AG20443 (cell line): ENCODE measurements around the gene TRIOBP.

Source experiments
- DNase-seq: peaks from one replicate; pipeline ENCODE4 v3.0.0; 2012; ENCODE audit warnings: low spot score, mixed read lengths

TRIOBP gene

DNA sequence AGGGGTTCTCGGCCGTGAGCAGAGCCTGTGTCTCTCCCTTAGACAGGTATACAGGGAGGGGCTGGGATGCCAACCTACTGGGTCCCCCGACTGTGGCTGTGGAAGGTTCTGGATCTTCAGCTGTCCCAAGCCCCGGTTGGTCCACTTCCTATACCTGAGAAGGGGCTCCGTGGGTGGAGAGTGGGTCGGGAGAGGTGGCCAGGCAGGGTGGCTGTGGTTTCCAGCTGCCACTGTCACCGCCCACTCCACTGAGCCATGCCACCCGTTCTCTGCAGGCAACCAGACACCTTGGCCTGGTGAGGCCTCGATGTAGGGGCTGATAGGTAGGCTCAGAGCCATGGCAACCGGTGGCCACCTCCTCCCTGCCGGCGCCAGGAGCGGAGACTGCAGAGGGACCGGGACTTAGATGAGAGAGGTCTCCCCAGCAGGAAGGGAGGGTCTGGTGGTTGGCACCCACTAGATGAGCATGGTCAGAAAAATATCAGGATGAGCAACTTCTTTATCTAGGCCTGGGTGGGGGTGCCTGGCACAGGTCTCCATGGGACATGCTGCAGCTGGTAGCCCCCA is 53.8 kb downstream of the TRIOBP start:
- DNase-seq, result no peak

DNA sequence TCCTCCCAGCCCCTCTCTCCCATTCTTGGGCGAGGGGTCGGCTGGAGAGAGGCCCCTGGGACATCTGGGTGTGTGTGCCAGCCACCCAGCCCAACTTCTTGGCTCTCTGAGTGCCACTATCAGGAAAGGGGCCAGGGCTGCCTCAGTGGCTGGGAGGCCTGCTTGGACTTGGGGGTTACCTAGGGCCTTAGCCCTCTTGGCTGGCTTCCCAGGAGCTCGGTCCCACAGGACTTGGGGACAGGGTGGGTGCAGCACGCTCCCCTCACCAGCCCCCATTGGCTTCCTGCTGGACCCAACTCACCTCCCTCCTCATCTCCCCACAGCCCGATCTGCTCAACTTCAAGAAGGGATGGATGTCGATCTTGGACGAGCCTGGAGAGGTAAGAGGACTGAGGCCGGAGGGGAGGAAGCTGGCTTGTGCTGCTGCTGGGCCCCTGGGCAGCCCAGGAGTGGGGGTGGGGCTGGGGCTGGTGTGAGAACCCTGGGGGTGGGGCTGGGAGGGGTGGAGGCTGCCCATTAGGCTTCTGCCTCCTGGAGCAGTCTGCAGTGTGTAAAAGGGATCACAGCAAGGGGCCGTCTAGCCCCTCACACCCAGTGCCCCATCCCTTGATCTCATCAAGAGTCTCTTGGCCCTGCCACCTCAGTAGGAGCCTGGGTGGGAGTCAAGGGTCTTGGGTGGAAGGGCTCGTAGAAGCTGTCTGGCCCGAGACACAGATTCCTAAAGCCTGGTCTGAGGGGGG is 54.8 kb downstream of the TRIOBP start:
- DNase-seq, result no peak

DNA sequence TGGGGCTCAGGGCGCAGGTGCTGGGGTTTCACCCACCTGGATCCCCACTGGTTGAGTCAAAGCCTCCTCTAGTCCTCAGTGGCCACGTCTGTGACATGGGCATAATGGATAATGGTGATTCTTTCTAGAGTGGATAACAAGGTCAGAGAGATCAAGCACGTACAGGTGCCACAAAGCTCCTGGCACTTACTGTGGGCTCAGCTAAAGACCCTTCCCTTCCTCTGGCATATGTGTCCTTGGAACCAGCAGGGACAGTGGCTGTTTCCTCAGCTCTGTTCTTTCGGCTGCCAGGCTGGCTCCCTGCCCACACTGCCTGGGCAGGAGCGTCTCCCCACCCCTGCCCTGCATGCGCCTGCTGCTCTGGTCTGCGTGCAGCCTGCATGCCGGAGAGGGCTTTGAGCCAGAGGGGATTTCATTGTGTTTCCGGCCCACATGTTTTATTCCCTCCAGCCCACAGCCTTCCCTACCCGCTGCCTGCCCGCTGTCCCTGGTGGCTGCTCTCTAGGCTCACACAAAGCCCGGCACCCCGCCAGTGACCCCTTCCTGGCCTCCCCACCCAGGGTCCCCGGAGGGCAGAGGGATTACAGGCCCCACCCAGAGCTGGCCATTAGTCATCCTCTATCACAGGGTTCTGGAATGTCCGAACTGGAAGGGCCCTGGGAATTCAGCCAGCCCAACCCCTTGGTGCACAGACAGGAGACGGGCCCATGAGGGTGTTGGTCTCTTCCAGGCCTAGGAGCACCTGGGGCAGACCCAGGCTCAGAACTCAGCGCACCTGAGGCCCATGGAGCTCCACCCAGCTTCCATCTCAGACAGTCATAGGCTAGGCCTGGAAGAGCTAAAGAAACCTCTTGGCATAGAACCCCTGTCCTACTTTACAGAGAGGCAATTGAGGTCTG is 55.6 kb downstream of the TRIOBP start:
- peak; percentile 93 for DNase-seq

DNA sequence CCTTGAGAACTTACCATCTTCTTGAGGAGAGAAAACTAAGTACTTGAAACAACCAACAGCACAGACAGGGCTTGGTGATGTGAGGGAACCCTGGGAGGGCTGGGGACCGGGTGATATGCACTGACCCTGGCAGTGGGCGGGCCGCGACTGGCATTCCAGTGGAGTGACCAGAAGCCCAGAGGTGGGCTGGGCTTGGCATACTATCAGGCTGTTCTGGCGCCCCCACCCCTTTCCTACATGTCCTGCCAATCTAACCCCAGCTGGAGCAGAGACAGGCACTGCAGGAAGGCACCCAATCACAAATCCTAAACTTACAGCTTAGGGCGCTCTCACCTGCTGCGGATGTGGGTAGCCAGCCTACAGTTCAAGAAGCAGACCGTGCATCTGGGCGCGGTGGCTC is 56.9 kb downstream of the TRIOBP start:
- DNase-seq, result no peak

DNA sequence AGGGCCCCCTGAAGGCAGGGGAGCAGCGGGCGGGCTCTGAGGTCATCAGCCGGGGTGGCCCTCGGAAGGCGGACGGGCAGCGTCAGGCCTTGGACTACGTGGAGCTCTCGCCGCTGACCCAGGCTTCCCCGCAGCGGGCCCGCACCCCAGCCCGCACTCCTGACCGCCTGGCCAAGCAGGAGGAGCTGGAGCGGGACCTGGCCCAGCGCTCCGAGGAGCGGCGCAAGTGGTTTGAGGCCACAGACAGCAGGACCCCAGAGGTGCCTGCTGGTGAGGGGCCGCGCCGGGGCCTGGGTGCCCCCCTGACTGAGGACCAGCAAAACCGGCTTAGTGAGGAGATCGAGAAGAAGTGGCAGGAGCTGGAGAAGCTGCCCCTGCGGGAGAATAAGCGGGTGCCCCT is 60.8 kb downstream of the TRIOBP start:
- no peak for DNase-seq

DNA sequence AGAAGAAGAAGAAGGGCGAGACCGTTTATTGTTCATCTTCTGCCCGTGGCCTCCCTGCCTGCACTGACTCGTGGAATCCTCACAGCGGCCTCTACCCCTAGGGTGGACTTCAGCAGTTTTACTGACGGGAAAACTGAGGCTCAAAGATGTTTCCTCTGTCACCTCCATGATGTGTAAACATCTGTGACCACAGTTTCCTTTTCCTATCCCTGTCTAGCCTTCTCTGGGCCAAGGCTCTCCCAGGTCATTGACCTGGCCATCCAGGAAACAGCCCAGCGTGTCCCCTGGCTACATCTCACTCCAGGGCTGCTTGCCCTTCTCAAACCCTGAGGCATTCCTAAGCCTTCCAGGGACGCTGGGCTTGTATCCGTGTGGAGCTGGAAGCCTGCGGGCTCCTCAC is 61.8 kb downstream of the TRIOBP start:
- DNase-seq, result no peak

DNA sequence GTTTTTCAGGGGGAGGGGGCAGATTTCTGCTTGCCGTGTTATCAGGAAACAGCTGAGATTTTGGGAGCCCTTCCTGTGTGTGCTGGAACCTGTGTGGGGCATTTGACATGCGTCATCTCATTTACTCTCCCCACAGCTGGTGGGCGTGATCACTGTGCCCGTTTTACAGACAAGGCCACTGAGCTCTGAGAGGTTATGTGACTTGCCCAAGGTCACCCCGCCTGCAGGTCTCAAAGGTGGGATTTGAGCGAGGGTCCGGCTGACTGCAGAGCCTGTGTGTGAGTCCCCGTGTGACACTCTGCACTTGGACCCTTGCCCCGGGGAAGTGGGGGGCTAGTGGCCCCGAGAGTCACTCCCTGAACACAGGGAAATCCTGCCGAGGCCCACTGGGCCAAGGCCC is 62.4 kb downstream of the TRIOBP start:
- no peak for DNase-seq

DNA sequence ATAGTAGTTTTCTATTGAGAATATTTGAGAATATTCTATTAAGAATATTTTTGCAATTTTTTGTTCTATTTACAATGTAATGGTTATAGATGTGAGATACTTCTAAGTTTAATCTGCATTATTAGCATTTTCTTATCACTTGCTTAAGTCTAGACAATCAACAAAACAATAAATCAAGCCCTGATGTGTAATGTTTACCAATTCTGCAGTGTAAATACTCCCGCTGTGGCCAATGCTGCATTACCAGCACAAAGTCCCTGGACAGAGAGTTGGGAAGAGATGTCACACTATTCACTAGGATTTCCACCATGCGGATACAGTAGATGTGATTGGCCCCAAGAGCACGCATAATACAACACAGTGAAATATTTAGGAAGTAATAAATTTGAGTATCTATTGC is 63.3 kb downstream of the TRIOBP start:
- DNase-seq, result no peak

DNA sequence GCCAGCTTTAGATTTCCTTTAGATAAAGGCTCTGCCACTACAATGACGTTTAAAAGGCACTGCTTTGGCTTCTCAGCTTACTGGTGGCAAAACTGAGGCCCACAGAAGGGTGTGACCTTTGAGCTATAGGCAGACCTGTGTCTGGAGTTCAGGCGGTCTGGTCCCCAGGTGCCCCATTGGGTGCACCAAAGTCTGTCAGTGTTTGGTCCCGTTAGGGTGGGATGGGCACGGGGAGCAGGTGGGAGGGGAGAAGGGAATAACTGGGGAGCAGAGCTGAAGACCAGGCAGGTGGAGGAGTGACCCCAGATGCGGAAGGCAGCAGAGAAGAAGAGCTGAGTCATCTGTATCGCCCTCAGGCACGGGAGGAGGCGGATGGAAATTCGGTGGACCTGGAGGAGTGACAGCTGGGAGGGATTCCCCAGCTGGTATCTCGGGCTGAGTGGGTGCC is 65.6 kb downstream of the TRIOBP start:
- DNase-seq, result no peak

DNA sequence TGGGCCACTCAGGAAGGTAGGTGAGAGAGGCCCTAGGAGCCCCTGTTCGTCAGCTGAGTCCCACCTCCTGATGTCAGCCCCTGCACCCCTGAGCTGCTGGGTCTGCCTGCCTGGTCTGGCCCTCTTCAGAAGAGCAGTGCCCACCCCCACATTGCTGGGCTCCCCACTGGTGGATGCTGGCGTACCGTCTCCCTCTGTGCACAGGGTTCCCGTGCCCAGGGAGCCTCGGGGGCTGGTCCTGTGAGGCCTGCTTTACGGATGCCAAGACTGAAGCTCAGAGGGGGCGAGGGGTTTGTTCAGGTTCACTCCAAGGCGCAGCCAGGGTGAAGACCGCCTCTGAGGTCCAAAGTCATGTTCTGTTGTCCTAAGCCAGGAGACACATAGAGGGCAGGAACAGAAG is 66.2 kb downstream of the TRIOBP start:
- DNase-seq, result no peak

DNA sequence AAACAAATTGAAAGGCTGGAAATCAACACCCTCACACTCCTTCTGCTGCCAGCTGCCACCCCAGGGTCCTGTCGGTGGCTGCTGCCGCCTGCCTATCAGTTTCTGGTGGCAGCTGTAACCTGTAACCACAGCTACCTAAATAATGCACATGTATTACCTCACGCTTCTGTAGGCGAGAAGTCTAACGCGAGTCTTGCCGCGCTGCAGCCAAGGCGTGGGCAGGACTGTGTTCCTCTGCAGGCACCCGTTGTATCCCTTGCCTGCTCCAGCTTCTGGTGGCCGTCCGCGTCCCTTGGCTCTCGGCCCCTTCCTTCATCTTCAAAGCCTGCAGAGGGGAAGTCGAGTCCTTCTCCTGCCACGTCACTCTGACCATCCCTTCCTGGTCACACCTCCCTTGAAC is 66.8 kb downstream of the TRIOBP start:
- no peak for DNase-seq

DNA sequence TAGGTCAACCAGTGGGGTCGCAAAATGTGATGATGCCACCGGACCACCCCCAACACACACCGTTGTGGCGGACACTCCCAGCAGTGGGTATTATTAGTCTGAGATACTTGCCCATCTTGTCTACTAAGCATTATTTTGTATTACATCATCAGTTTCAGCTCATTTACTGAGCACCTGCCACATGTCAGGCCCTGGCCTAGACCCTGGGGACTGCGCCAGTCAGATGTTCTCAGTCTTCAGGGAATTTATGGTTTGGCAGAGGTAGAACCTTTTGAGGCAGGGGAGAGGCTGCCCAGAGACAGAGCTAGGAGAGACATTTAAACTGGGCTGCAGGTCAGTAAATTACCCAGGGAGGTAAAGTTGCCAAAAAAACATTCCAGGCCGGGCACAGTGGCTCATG is 67.8 kb downstream of the TRIOBP start:
- no peak for DNase-seq

DNA sequence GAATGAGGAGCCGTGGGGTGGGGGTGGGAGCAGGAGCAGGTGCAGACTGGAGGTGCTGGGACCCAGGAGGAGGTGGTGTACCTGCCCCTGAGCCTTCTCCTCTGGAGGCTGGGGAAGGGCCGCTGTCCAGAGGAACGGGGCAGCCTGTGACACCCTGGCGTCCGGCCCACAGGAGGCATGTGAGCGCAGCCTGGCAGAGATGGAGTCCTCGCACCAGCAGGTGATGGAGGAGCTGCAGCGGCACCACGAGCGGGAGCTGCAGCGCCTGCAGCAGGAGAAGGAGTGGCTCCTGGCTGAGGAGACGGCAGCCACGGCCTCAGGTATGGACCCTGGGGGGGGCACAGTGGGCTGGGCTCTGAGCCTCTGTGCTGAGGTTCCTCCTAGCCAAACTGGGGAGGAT is 68.7 kb downstream of the TRIOBP start:
- DNase-seq, result no peak

DNA sequence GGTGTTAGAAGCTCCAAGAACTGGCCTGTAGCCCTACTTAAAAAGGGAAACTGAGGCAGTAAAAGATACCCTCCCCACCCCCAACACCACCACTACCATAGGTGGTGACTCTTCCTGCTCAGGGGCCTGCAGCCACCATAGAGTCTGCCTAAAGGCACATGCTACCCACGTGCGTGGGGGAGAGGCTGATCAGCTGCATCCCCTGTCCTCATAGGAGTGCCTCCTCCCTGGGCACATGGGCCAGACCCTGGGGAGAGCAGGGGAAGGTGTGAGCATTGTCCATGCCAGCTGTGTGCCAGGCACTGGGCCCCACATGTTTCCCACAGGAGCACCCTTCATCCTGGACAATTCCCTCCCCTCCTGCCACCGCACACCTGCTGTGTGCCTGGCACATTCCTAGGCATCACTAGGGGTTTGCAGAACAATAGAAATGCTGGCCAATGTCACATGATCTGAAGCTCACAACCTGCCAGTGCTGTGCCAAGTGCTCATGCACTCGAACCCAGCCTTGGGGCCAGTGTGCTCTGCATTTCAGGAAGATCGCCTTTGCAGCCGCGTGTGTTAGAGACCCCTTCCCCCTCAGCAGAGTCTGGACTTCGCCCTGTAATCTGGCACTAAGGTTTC is 69.2 kb downstream of the TRIOBP start:
- no peak for DNase-seq

DNA sequence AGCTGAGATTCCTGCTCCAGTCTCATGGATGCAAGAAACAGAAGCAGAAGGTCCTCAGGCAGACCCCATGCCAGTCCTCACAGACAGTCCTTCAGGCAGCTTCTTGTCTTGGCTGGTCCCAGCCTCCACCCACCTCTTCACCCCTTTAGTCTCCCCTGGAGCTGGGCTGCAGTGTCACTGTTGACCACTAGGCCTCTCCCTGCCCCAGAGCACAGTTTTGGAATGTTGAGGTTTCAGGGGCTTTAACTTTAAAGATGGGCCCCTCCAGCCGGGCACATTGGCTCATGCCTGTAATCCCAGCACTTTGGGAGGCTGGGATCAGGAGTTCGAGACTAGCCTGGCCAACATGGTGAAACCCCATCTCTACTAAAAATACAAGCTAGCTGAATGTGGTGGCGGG is 71.4 kb downstream of the TRIOBP start:
- DNase-seq, result no peak

DNA sequence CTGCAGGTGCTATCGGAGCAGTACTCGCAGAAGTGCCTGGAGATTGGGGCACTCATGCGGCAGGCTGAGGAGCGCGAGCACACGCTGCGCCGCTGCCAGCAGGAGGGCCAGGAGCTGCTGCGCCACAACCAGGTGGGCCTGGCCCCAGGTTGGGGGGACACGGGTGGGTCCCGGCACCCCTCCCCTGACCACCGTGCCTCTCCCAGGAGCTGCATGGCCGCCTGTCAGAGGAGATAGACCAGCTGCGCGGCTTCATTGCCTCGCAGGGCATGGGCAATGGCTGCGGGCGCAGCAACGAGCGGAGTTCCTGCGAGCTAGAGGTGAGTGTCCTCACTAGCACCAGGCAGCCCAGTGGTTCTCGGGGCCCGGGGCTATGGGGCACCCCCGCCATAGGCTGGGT is 72.2 kb downstream of the TRIOBP start:
- no peak for DNase-seq

DNA sequence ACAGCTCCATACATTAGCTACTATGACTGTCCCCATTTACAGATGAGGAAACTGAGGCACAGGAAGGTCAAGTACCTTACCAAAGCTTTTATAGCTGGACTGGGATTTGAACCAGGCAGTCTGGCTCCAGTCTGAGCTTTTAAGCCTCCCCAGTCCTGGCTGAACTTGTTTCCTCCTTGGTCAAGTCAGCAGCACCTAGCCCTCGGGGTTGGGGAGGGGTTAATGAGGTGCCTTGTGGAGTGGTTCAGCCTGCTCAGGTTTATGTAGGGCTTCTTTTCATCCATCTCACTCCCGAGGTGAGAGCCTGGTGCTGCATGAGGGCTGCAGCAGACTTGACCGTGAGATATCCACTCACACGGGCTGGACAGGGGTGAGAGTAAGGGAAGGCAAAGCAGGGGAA is 74.2 kb downstream of the TRIOBP start:
- no peak for DNase-seq

DNA sequence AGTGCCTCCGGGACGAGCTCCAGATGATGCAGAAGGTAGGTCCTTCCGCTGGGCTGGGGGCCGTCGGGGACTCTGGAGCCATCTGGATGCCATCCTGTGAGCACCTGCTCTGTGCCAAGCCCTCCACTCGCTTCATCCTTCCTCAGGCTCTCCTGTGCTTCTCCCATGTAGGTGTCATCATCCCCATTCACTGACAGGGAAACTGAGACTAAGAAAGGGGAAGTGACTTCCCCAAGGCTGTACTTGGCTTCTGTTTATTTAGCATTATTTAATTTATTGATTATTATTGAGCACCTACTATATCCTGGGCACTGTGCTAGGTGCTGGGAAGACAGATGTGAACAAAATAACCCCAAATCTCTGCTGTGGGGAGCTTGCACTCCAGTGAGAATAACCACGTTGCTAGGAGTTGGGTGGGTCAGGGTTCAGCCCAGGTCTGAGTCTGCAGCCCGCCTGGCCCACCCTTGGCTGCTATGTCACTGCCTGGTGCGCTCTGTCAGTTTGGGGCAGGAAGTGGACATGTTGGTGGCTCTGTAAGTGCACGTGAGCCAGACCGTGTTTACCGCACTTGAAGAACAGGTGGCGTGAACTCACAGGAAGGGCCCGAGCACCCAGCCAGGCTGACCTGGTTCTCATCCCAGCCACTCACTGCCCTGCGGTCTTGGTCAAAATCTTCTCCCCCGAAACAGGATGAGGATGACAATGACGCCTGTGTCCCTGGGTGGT is 75.0 kb downstream of the TRIOBP start:
- no peak for DNase-seq

DNA sequence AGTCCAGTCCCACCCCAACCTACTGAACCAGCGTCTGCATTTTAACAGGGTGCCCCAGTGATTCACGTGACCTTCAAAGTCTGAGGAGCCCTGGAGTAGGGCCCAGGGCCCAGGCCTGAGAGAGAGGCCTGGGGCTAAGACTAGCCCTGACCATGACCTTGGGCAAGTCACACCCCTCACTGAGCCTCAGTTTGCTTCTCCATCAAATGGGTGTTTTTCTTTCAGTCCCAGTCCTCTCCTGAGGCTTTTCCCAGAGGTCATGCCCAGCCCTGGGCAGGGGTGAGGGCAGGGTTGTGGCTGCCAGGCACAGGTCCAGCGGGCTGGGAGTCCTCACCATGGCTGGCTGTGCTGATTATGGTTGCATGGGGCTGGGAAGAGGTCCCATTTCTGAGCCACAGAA is 77.9 kb downstream of the TRIOBP start:
- no peak for DNase-seq

DNA sequence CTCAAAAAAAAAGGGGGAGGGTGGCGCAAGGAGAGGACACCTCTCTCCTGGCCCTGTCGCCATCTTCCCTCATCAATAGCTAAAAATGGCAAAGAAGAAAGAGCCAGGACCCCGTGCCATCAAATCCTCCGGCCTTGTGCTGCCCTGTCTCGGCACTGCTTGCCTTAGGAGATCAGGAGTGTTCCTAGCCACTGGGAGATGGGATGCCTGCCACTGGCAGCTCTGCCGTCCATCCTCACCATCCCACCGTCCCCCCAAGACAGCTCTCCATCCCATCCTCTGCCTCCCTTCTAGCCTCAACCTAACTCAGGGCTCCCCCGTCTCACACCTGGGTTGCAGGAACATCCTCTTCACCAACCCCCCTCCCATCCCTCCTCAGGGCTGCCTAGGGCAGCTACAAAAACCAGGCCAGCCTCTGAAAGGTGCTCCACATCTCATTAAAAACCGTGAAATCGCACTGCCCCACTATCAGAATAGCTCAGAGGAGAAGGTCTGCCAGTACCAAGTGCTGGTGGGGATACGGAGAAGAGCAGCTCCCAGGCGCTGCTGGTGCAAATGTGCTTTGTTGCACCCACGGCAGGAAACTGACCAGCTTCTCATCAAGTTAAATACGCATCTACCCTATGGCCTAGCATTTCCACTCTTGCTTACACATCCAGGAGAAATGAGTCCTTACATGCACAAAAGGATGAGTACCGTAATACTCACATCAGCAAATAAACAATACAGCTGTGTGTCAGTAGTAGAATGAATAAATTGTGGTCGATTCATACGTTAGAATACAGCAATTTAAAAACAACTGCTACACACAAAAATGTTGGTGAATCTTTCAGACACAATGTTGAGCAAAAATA is 79.2 kb downstream of the TRIOBP start:
- peak; percentile 27 for DNase-seq

DNA sequence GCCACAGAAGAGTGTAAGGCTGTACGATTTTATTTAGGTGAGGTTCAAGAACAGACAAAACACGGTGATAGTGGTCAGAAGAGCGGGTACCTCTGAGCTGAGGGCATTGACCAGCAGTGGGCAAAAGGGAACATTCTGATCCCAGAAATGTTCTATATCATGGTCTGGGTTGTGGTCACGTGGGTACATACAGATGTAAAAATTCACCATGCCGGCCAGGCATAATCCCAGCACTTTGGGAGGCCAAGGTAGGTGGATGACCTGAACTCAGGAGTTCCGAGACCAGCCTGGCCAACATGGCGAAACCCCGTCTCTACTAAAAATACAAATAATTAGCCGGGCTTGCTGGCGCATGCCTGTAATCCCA is 79.8 kb downstream of the TRIOBP start:
- no peak for DNase-seq
